Gastrocnemius medialis (tissue), 4 donors: ENCODE results near the gene POLR1F. TPM values are rescaled to one million over a fixed set of nuclear protein-coding genes. Genes with fewer than 3 reads are reported as not detected.

Source experiments
- ATAC-seq, 2 donors: fragments of 150-250 bp; one replicate each; pipeline ENCODE4 v1.9.1; 2016
- DNase-seq, 2 donors: peaks; one replicate each; pipeline ENCODE4 v3.0.0-alpha.2; 2019
- H3K27ac ChIP-seq, 4 donors: fragments of 200-600 bp; sonication (generic); 1 replicate in 1 of 4; 2 replicates in 3 of 4; pipeline ENCODE4 v1.5.1; 2016 to 2018; ENCODE audit warnings: mild to moderate bottlenecking in 2 of 4, moderate library complexity in 1 of 4
- H3K27me3 ChIP-seq, 3 donors: fragments of 200-600 bp; sonication (generic) in 2 of 3; 1 replicate in 1 of 3; 2 replicates in 2 of 3; pipeline versions ENCODE4 v1.5.1 to v1.6.0; 2016 to 2019; ENCODE audit warnings: mild to moderate bottlenecking in 1 of 3, moderate library complexity in 1 of 3
- H3K36me3 ChIP-seq, 2 donors: fragments of 200-600 bp; sonication (generic) in 1 of 2; one replicate each; pipeline ENCODE4 v1.5.1; 2017 to 2018
- H3K4me1 ChIP-seq, 2 donors: fragments of 200-600 bp; sonication (generic) in 1 of 2; one replicate each; pipeline ENCODE4 v1.5.1; 2016 to 2017; ENCODE audit warnings: mild to moderate bottlenecking in 2 of 2
- H3K4me3 ChIP-seq, 4 donors: fragments of 200-600 bp; sonication (generic) in 3 of 4; 1 replicate in 1 of 4; 2 replicates in 3 of 4; pipeline ENCODE4 v1.5.1; 2016 to 2019; ENCODE audit warnings: mild to moderate bottlenecking in 2 of 4
- H3K9me3 ChIP-seq, 3 donors: fragments of 200-600 bp; sonication (generic) in 2 of 3; 1 replicate in 1 of 3; 2 replicates in 2 of 3; pipeline ENCODE4 v1.5.1; 2016 to 2019
- CTCF ChIP-seq, 5 experiments: fragments of 450-650 bp in 3 of 5; fragments of 200-600 bp in 2 of 5; sonication (generic) in 2 of 5; IDR thresholded peaks in 4 of 5; conservative IDR thresholded peaks in 1 of 5; 1 replicate in 4 of 5; 2 replicates in 1 of 5; pipeline ENCODE4 v1.5.1; 2016 to 2019; ENCODE audit warnings: antibody characterized with exemption in 5 of 5, mild to moderate bottlenecking in 3 of 5, moderate library complexity in 3 of 5
- POLR2A ChIP-seq, 2 donors: fragments of 450-650 bp; IDR thresholded peaks; one replicate each; pipeline ENCODE4 v1.6.1; 2017; ENCODE audit warnings: antibody characterized with exemption in 2 of 2, mild to moderate bottlenecking in 2 of 2, moderate library complexity in 2 of 2
- in situ Hi-C, 4 donors: fragments of 200-750 bp; cut with MboI; loops; one replicate each; pipeline versions ENCODE4 v1.15.0 to v1.8.0; 2017; ENCODE audit warnings: low sequenced_read_pairs in 4 of 4
- intact Hi-C: fragments of 100-400 bp; cut with DNase I; formaldehyde crosslinking; loops from one replicate; pipeline ENCODE4 v1.15.1; 2023; ENCODE audit warnings: low total_unique reads
- microRNA-seq, 2 donors: library from miRNA; unstranded; fragments of <30 nt; microRNA quantifications; one replicate each; pipeline ENCODE4, GENCODE V29; 2016; ENCODE audit warnings: borderline replicate concordance in 2 of 2
- total RNA-seq, 4 donors: library from RNA; depleted of rRNA; stranded (reverse); fragments of >200 nt; gene quantifications; one replicate each; pipeline versions ENCODE4 v1.1.0 to v1.2.3, GENCODE V29; 2016

The POLR1F gene
- total RNA-seq, 4 donors from 2014 or later, result 8.0 to 18.0 (median 9.2) TPM

GRCh38 chr7:19663816-19664462 is 44.9 kb downstream of the POLR1F start:
- Histone ChIP-seq H3K27me3 (no peaks in the 10 kb centered on the region), H3K36me3 (no peaks in the 10 kb centered on the region), H3K4me3 (no peak overlapping the region), H3K27ac (no peak overlapping the region), H3K4me1 (peaks cover 0 to 5% of the 10 kb centered on the region in 2 donors), H3K9me3 (no peaks in the 10 kb centered on the region)
- intact Hi-C loops, result loop anchor here (10.0 kb wide), 1 partner anchor 539 kb away; no protein-coding TSS in a partner anchor
- no peak for TF ChIP-seq CTCF (IDR thresholded peaks at IDR 0.05 in 4 of 5, conservative IDR thresholded peaks at IDR 0.05 in 1 of 5)
- no peak for TF ChIP-seq POLR2A (IDR thresholded peaks at IDR 0.05)
- in situ Hi-C loops, result no loop called here
- ATAC-seq, result no peak
- no peak for DNase-seq

DNA sequence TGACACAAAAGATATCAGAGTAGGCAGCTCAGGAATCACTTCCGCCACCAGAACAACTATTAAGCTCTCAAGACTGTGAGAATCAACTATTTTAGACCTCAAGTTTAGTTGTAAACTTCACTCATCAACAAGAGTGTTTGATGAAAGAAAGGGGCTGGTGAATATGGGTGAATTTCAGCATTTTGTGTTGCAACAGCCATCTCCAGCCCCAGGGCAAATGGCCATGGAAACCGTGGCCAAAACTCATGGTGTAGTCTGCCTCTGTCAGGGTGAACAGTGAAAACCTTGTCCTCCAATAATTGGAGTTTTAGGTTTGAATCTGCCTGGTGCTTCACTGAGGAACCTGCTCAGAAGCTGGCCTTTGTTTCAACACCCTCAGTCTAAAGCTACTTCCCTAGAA is 60.0 kb downstream of the POLR1F start:
- Histone ChIP-seq H3K27me3 (peaks cover 0 to 2% (median 0%) of the 10 kb centered on the region in 3 donors), H3K9me3 (no peaks in the 10 kb centered on the region), H3K4me1 (no peaks in the 10 kb centered on the region), H3K27ac (no peak overlapping the region), H3K4me3 (no peak overlapping the region), H3K36me3 (no peaks in the 10 kb centered on the region)
- DNase-seq (no peak), ATAC-seq (no peak)
- in situ Hi-C loops (no loop called here), intact Hi-C loops (no loop called here)
- TF ChIP-seq POLR2A (IDR thresholded peaks at IDR 0.05) (no peak), CTCF (IDR thresholded peaks at IDR 0.05 in 4 of 5, conservative IDR thresholded peaks at IDR 0.05 in 1 of 5) (no peak)

Small RNA genes lying within 50 kb of the gene (microRNA-seq; reads per million reads assigned to microRNA genes)
- 0 to 1.7 reads per million in 2 donors for gene MIR3146

Other genes with a start within 250 kb of the POLR1F start
- not detected for gene TMEM196, start 64.6 kb upstream of the POLR1F start, total RNA-seq